ENCODE data around the gene FLRT1.

DNA sequence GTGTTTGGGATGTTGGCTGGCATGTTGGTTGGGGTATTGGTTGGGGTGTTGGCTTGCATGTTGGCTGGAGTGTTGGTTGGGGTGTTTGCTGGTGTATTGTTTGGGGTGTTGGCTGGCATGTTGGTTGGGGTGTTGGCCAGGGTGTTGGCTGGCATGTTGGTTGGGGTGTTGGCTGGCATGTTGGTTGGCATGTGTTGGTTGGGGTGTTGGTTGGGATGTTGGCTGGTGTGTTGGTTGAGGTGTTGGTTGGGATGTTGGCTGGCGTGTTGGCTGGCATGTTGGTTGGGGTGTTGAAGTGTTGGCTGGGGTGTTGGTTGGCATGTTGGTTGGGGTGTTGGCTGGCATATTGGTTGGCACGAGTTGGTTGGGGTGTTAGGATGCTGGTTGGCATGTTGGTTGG lies 24.9 kb upstream of the FLRT1 start:
- TF ChIP-seq, protein P1, sequence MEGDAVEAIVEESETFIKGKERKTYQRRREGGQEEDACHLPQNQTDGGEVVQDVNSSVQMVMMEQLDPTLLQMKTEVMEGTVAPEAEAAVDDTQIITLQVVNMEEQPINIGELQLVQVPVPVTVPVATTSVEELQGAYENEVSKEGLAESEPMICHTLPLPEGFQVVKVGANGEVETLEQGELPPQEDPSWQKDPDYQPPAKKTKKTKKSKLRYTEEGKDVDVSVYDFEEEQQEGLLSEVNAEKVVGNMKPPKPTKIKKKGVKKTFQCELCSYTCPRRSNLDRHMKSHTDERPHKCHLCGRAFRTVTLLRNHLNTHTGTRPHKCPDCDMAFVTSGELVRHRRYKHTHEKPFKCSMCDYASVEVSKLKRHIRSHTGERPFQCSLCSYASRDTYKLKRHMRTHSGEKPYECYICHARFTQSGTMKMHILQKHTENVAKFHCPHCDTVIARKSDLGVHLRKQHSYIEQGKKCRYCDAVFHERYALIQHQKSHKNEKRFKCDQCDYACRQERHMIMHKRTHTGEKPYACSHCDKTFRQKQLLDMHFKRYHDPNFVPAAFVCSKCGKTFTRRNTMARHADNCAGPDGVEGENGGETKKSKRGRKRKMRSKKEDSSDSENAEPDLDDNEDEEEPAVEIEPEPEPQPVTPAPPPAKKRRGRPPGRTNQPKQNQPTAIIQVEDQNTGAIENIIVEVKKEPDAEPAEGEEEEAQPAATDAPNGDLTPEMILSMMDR (conservative IDR thresholded peaks at IDR 0.05 in 1 of 2, IDR thresholded peaks at IDR 0.05 in 1 of 2; ENCODE audit: low read depth in 1 of 2, low read length in 2 of 2): no peak
- no peak for TF ChIP-seq EZH2 (IDR thresholded peaks at IDR 0.05; ENCODE audit: low read length, missing control alignments)

Data from fibroblast of lung (primary cell).